ENCODE data around the gene TANC2. TPM values are rescaled to one million over a fixed set of nuclear protein-coding genes. Genes with fewer than 3 reads are reported as not detected.

Gene TANC2
- polyA plus RNA-seq, 2 donors, result 2.5 to 4.7 TPM

DNA sequence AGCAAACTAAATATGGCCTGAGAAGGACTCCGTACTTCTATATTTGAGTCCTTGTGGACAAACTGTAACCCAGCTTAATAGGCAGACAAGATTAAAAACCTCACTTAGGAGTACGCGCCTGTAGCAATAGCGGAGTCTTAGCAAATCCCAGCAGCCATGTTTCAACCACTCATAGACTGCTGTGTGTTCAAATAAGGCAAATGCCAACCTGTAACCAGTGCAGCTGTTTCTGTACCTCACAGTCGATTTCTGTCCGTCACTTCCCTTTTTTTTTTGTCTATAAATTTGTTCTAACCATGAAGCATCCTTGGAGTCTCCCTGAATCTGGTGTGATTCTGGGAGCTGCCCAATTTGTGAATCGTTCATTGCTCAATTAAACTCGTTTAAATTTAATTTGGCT lies 30.2 kb downstream of the TANC2 start:
- Histone ChIP-seq H3K27ac (ENCODE audit: low read depth in 2 of 2, low read length in 1 of 2) (no peak overlapping the region), H3K4me3 (ENCODE audit: low read depth in 1 of 2, low read length in 2 of 2) (no peak overlapping the region), H3K36me3 (ENCODE audit: control insufficient read depth in 2 of 2, insufficient read depth in 2 of 2, low read length in 1 of 2) (no peaks in the 10 kb centered on the region), H3K4me1 (ENCODE audit: control insufficient read depth in 2 of 2, insufficient read depth in 2 of 2, low read length in 1 of 2) (no peaks in the 10 kb centered on the region), H3K27me3 (ENCODE audit: control insufficient read depth in 1 of 2, insufficient read depth in 2 of 2, low read length in 2 of 2) (no peaks in the 10 kb centered on the region), H3K9me3 (ENCODE audit: control insufficient read depth in 2 of 2, insufficient read depth in 1 of 2, low read depth in 1 of 2, low read length in 1 of 2) (no peaks in the 10 kb centered on the region)
- WGBS, 2 donors, result 92 to 95% methylated on average over 8 of the region's 8 CpGs

GRCh38 chr17:62998166-62998565 lies 32.1 kb downstream of the TANC2 start:
- H3K9me3 ChIP-seq (ENCODE audit: control insufficient read depth in 2 of 2, insufficient read depth in 1 of 2, low read depth in 1 of 2, low read length in 1 of 2), result no peaks in the 10 kb centered on the region
- H3K36me3 ChIP-seq (ENCODE audit: control insufficient read depth in 2 of 2, insufficient read depth in 2 of 2, low read length in 1 of 2), result no peaks in the 10 kb centered on the region
- no peaks in the 10 kb centered on the region for H3K27me3 ChIP-seq (ENCODE audit: control insufficient read depth in 1 of 2, insufficient read depth in 2 of 2, low read length in 2 of 2)
- no peak overlapping the region for H3K4me3 ChIP-seq (ENCODE audit: low read depth in 1 of 2, low read length in 2 of 2)
- H3K27ac ChIP-seq (ENCODE audit: low read depth in 2 of 2, low read length in 1 of 2), result no peak overlapping the region
- WGBS, 2 donors, result 91 to 97% methylated on average over 1 of the region's 1 CpG
- H3K4me1 ChIP-seq (ENCODE audit: control insufficient read depth in 2 of 2, insufficient read depth in 2 of 2, low read length in 1 of 2), result no peaks in the 10 kb centered on the region

GRCh38 chr17:62998665-62999393 lies 32.8 kb downstream of the TANC2 start:
- Histone ChIP-seq H3K4me1 (ENCODE audit: control insufficient read depth in 2 of 2, insufficient read depth in 2 of 2, low read length in 1 of 2) (no peaks in the 10 kb centered on the region), H3K27ac (ENCODE audit: low read depth in 2 of 2, low read length in 1 of 2) (no peak overlapping the region), H3K27me3 (ENCODE audit: control insufficient read depth in 1 of 2, insufficient read depth in 2 of 2, low read length in 2 of 2) (no peaks in the 10 kb centered on the region), H3K4me3 (ENCODE audit: low read depth in 1 of 2, low read length in 2 of 2) (no peak overlapping the region), H3K9me3 (ENCODE audit: control insufficient read depth in 2 of 2, insufficient read depth in 1 of 2, low read depth in 1 of 2, low read length in 1 of 2) (no peaks in the 10 kb centered on the region), H3K36me3 (ENCODE audit: control insufficient read depth in 2 of 2, insufficient read depth in 2 of 2, low read length in 1 of 2) (no peaks in the 10 kb centered on the region)
- WGBS, 2 donors, result 98 to 100% methylated on average over 1 of the region's 1 CpG

DNA sequence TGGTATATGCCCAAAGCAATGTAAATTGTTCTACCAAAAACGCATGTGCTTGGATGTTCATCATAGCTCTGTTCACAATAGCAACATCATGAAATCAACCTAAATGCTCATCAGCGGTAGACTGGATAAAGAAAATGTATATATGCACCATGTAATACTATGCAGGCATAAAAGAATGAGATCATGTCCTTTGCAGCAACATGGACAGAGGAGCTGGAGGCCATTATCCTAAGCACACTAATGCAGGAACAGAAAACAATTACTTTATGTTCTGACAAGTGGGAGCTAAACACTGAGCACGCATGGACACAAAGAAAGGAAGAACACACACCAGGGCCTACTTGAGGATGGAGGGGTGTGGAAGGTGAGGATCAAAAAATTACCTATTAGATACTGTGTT lies 33.7 kb downstream of the TANC2 start:
- H3K4me3 ChIP-seq (ENCODE audit: low read depth in 1 of 2, low read length in 2 of 2), result no peak overlapping the region
- H3K27ac ChIP-seq (ENCODE audit: low read depth in 2 of 2, low read length in 1 of 2), result no peak overlapping the region
- H3K9me3 ChIP-seq (ENCODE audit: control insufficient read depth in 2 of 2, insufficient read depth in 1 of 2, low read depth in 1 of 2, low read length in 1 of 2), result no peaks in the 10 kb centered on the region
- no peaks in the 10 kb centered on the region for H3K36me3 ChIP-seq (ENCODE audit: control insufficient read depth in 2 of 2, insufficient read depth in 2 of 2, low read length in 1 of 2)
- 96 to 98% methylated on average over 3 of the region's 3 CpGs for WGBS, 2 donors
- no peaks in the 10 kb centered on the region for H3K4me1 ChIP-seq (ENCODE audit: control insufficient read depth in 2 of 2, insufficient read depth in 2 of 2, low read length in 1 of 2)
- no peaks in the 10 kb centered on the region for H3K27me3 ChIP-seq (ENCODE audit: control insufficient read depth in 1 of 2, insufficient read depth in 2 of 2, low read length in 2 of 2)

DNA sequence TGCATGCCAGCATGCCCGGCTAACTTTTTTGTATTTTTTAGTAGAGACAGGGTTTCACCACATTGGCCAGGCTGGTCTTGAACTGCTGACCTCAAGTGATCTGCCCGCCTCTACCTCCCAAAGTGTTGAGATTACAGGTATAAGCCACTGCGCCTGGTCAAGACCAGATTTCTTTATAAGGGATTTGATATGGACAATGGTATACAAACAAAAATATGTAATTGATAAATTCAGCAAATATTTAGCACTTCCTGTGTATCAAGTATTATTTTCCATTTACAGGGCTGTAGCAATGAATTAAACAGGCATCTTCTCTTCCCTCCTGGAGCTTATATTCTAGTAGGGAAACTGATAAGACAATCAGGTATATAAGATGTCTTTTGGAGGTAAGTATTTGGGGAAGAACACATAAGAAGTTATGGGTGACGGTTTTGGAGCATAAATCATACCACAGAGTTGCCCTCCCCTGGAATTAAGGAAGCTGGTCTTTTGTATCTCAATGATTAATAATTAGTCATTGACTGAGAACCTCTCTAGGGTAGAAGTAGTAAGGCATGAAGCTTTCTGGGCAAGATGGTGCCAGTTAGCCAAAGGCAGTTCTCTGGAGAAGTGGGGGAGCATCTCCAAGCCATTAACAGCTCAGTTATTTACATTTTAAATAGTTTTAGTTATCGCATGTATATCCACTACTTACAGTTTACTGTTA lies 35.8 kb downstream of the TANC2 start:
- Histone ChIP-seq H3K27me3 (ENCODE audit: control insufficient read depth in 1 of 2, insufficient read depth in 2 of 2, low read length in 2 of 2) (no peaks in the 10 kb centered on the region), H3K36me3 (ENCODE audit: control insufficient read depth in 2 of 2, insufficient read depth in 2 of 2, low read length in 1 of 2) (no peaks in the 10 kb centered on the region), H3K9me3 (ENCODE audit: control insufficient read depth in 2 of 2, insufficient read depth in 1 of 2, low read depth in 1 of 2, low read length in 1 of 2) (no peaks in the 10 kb centered on the region), H3K4me1 (ENCODE audit: control insufficient read depth in 2 of 2, insufficient read depth in 2 of 2, low read length in 1 of 2) (no peaks in the 10 kb centered on the region), H3K4me3 (ENCODE audit: low read depth in 1 of 2, low read length in 2 of 2) (no peak overlapping the region), H3K27ac (ENCODE audit: low read depth in 2 of 2, low read length in 1 of 2) (no peak overlapping the region)
- WGBS, 2 donors, result 86 to 90% methylated on average over 5 of the region's 5 CpGs

DNA sequence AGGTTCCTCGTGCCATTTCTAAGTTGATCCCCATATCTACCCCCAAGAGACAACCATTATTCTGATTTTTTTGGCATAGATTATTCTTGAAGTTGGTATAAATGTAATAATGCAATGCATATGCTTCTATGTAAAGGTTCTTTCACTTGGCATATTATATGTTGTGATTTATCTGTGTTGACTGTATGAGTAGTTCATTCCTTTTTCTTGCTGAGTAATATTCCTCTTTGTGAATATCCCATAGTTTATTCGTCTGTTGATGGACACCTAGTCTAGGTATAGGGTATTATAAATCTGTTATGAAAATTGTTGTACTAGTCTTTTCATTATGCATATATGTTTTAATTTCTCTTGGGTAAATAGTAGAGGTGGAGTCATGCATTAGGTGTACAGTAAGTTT lies 36.6 kb downstream of the TANC2 start:
- H3K9me3 ChIP-seq (ENCODE audit: control insufficient read depth in 2 of 2, insufficient read depth in 1 of 2, low read depth in 1 of 2, low read length in 1 of 2), result no peaks in the 10 kb centered on the region
- no peak overlapping the region for H3K27ac ChIP-seq (ENCODE audit: low read depth in 2 of 2, low read length in 1 of 2)
- no peaks in the 10 kb centered on the region for H3K4me1 ChIP-seq (ENCODE audit: control insufficient read depth in 2 of 2, insufficient read depth in 2 of 2, low read length in 1 of 2)
- no peak overlapping the region for H3K4me3 ChIP-seq (ENCODE audit: low read depth in 1 of 2, low read length in 2 of 2)
- 94 to 96% methylated on average over 2 of the region's 2 CpGs for WGBS, 2 donors
- H3K27me3 ChIP-seq (ENCODE audit: control insufficient read depth in 1 of 2, insufficient read depth in 2 of 2, low read length in 2 of 2), result no peaks in the 10 kb centered on the region
- H3K36me3 ChIP-seq (ENCODE audit: control insufficient read depth in 2 of 2, insufficient read depth in 2 of 2, low read length in 1 of 2), result no peaks in the 10 kb centered on the region

- Histone ChIP-seq H3K36me3 (ENCODE audit: control insufficient read depth in 2 of 2, insufficient read depth in 2 of 2, low read length in 1 of 2) (no peaks in the 10 kb centered on the region), H3K4me3 (ENCODE audit: low read depth in 1 of 2, low read length in 2 of 2) (no peak overlapping the region), H3K4me1 (ENCODE audit: control insufficient read depth in 2 of 2, insufficient read depth in 2 of 2, low read length in 1 of 2) (no peaks in the 10 kb centered on the region), H3K27me3 (ENCODE audit: control insufficient read depth in 1 of 2, insufficient read depth in 2 of 2, low read length in 2 of 2) (no peaks in the 10 kb centered on the region), H3K9me3 (ENCODE audit: control insufficient read depth in 2 of 2, insufficient read depth in 1 of 2, low read depth in 1 of 2, low read length in 1 of 2) (peaks cover 0 to 2% of the 10 kb centered on the region in 2 donors), H3K27ac (ENCODE audit: low read depth in 2 of 2, low read length in 1 of 2) (no peak overlapping the region)
- WGBS, 2 donors, result 88 to 92% methylated on average over 4 of the region's 4 CpGs
Measured at GRCh38 chr17:63015824-63016223, 49.8 kb downstream of the TANC2 start.

Other genes starting within 250 kb of the TANC2 start
- under 1 TPM; 0.10 to 0.14 TPM for gene MARCHF10, start 157.9 kb upstream of the TANC2 start, polyA plus RNA-seq

Data from esophagus (tissue), 2 donors.